Colonic mucosa (tissue), 4 donors: Measurements from ENCODE around the gene CHD1L. TPM values are rescaled to one million over a fixed set of nuclear protein-coding genes. Genes with fewer than 3 reads are reported as not detected.

Experiments
- DNase-seq: peaks from one replicate; pipeline ENCODE4 v3.0.0-alpha.2; 2020
- H3K27ac ChIP-seq: fragments of 200-600 bp; one replicate; pipeline ENCODE4 v1.8.0; 2021
- H3K27me3 ChIP-seq: fragments of 200-600 bp; one replicate; pipeline ENCODE4 v1.8.0; 2021
- H3K36me3 ChIP-seq: fragments of 200-600 bp; one replicate; pipeline ENCODE4 v1.8.0; 2021
- H3K4me1 ChIP-seq: fragments of 200-600 bp; one replicate; pipeline ENCODE4 v1.8.0; 2021; ENCODE audit warnings: mild to moderate bottlenecking
- H3K4me3 ChIP-seq: fragments of 200-600 bp; one replicate; pipeline ENCODE4 v1.8.0; 2021
- H3K9ac ChIP-seq, 2 donors: one replicate each; pipeline ENCODE4 v1.7.0; 2013; ENCODE audit warnings: control low read depth in 2 of 2, low read depth in 2 of 2, low read length in 2 of 2
- H3K9me3 ChIP-seq: fragments of 200-600 bp; one replicate; pipeline ENCODE4 v1.8.0; 2021
- intact Hi-C: fragments of 100-400 bp; cut with DNase I; formaldehyde crosslinking; loops from one replicate; pipeline ENCODE4 v1.14.1; 2022
- total RNA-seq, 2 donors: library from RNA; stranded (reverse); fragmentation: NEBNext Ultra II Directional in 1 of 2; extraction: Animal tissue kit (Norgen Biotek cat#: 25700) in 1 of 2; gene quantifications; one replicate each; pipeline ENCODE4 v1.2.1, GENCODE V29; 2021
- TF ChIP-seq, protein P1 (sequence below): fragments of 200-600 bp; IDR thresholded peaks from one replicate; pipeline ENCODE4 v1.8.0; 2022; ENCODE audit warnings: antibody characterized with exemption, mild to moderate bottlenecking
- donor health status: healthy.
- donor health status: DM: no; HTN: no; CAD: no.
- donor health status: DM: no; HTN: no; CAD: no.

The CHD1L gene
- total RNA-seq, 2 donors from 2014 or later: 34.7 to 40.7 TPM

DNA sequence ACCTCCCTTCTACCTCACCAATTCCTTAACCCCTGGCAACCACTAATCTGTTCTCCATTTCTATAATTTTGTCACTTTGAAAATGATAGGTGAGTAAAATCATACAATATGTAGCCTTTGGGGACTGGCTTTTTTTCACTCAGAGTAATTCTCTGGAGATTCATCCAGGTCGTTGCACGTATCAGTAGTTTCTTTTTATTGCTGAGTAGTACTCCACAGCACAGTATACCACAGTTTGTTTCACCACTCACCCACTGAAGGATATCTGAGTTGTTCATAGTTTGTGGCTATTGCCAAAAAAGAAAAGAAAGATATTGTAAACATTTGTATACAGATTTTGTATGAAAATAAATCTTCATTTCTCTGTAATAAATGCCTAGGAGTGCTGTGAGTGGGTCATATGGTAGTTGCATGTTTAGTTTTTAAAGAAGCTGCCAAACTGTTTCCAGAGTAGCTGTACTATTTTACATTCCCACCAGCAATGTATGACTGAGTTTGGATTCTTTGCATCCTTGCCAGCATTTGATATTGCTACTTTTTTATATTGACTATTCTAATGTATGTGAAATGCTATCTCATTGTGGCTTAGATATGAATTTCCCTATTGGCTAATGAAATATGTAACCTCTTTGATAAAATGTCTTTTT, 3.7 kb downstream of the CHD1L start:
- Histone ChIP-seq H3K36me3 (no peaks in the 10 kb centered on the region), H3K4me1 (no peaks in the 10 kb centered on the region), H3K9ac (no peak overlapping the region), H3K9me3 (no peaks in the 10 kb centered on the region), H3K27me3 (no peaks in the 10 kb centered on the region), H3K4me3 (no peak overlapping the region), H3K27ac (no peak overlapping the region)
- intact Hi-C loops: loop anchor here (10.0 kb wide), 1 partner anchor 161 kb away; no protein-coding TSS in a partner anchor
- no peak for DNase-seq
- TF ChIP-seq, protein P1, sequence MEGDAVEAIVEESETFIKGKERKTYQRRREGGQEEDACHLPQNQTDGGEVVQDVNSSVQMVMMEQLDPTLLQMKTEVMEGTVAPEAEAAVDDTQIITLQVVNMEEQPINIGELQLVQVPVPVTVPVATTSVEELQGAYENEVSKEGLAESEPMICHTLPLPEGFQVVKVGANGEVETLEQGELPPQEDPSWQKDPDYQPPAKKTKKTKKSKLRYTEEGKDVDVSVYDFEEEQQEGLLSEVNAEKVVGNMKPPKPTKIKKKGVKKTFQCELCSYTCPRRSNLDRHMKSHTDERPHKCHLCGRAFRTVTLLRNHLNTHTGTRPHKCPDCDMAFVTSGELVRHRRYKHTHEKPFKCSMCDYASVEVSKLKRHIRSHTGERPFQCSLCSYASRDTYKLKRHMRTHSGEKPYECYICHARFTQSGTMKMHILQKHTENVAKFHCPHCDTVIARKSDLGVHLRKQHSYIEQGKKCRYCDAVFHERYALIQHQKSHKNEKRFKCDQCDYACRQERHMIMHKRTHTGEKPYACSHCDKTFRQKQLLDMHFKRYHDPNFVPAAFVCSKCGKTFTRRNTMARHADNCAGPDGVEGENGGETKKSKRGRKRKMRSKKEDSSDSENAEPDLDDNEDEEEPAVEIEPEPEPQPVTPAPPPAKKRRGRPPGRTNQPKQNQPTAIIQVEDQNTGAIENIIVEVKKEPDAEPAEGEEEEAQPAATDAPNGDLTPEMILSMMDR: no peak

DNA sequence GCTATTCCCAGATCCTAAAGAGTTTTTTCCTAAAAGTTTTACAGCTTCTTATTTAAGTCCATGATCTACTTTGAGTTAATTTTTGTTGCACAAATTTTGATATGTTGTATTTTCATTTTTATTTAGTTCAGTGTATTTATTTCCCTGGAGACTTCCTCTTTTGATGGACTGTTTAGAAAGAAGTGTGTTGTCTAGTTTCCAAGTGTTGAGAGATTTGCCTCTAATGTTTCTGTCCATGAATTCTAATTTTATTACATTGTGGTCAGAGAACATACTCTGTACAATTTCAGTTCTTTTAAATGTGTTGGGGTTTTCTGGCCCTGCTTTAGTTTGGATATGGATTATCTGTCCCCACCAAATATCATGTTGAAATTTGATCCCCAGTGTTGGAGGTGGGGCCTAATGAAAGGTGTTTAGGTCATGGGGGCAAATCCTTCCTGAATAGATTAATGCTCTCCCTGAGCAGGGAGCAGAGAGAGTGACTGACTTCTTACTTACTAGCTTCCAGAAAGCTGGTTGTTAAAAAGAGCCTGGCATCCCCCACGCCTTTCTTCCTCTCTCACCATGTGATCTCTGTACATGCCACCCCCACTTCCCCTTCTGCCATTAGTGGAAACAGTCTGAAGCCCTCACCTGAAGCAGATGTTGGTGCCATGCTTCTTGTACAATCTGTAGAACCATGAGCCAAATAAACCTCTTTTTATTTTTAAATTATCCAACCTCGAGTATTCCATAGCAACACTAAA, 4.6 kb downstream of the CHD1L start:
- TF ChIP-seq, protein P1: no peak
- no peak overlapping the region for H3K9ac ChIP-seq
- DNase-seq: no peak
- intact Hi-C loops: loop anchor here (10.0 kb wide), 1 partner anchor 162 kb away; no protein-coding TSS in a partner anchor
- no peak overlapping the region for H3K27ac ChIP-seq
- no peak overlapping the region for H3K4me3 ChIP-seq
- no peaks in the 10 kb centered on the region for H3K4me1 ChIP-seq
- H3K27me3 ChIP-seq: no peaks in the 10 kb centered on the region
- no peaks in the 10 kb centered on the region for H3K9me3 ChIP-seq
- H3K36me3 ChIP-seq: no peaks in the 10 kb centered on the region

DNA sequence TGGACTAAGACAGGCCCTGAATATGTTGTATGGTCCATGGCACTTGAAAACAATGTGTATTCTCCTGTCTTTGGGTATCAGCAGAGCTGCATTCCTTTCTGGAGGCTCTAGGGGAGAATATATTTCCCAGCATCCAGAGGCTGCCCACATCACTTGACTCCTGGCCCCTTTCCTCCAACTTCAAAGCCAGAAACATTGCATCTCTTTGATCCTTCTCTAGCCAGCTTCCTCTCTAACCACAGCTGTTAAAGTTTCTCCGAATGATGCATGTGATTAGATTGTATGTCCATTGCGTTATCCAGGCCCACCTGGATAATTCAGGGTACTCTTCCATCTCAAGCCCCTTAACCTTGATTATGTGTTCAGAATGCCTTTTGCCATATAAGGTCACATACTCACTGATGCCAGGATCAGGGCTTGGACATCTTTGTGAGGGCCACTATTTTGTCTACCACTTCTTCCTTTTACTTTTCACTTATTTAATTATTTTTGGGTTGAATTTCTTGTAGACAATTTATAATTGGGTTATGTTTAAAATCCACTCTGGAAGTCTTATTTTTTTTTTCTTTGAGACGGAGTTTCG, 5.3 kb downstream of the CHD1L start:
- no peaks in the 10 kb centered on the region for H3K4me1 ChIP-seq

DNA sequence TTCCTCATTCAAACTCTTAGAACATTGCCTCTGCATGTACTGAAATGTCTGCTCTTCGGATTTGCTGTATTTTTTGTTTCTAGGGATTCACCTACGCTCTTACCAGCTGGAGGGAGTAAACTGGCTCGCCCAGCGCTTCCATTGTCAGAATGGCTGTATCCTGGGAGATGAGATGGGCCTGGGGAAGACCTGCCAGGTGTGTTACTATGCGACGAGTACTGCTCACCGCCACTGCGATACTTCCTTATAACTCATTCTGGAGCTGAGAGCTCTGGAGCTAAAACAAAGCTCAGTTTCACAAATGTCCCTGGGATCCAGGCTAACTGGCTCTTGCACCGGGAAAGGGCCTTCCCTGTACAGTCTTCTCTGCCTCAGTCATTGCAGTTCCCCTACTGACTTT, 10.1 kb downstream of the CHD1L start:
- no peak overlapping the region for H3K9ac ChIP-seq
- H3K4me1 ChIP-seq: no peaks in the 10 kb centered on the region
- no peaks in the 10 kb centered on the region for H3K9me3 ChIP-seq
- DNase-seq: no peak
- TF ChIP-seq, protein P1: no peak
- intact Hi-C loops: no loop called here
- H3K27ac ChIP-seq: no peak overlapping the region
- no peaks in the 10 kb centered on the region for H3K36me3 ChIP-seq
- H3K27me3 ChIP-seq: no peaks in the 10 kb centered on the region
- no peak overlapping the region for H3K4me3 ChIP-seq

More for the DNA sequence above, 5.3 kb downstream of the CHD1L start:
- H3K4me3 ChIP-seq: no peak overlapping the region
- no peak overlapping the region for H3K27ac ChIP-seq
- H3K9ac ChIP-seq: no peak overlapping the region
- intact Hi-C loops: loop anchor here (10.0 kb wide), 1 partner anchor 163 kb away; no protein-coding TSS in a partner anchor
- TF ChIP-seq, protein P1: no peak
- H3K36me3 ChIP-seq: no peaks in the 10 kb centered on the region
- no peak for DNase-seq
- H3K9me3 ChIP-seq: no peaks in the 10 kb centered on the region
- no peaks in the 10 kb centered on the region for H3K27me3 ChIP-seq

DNA sequence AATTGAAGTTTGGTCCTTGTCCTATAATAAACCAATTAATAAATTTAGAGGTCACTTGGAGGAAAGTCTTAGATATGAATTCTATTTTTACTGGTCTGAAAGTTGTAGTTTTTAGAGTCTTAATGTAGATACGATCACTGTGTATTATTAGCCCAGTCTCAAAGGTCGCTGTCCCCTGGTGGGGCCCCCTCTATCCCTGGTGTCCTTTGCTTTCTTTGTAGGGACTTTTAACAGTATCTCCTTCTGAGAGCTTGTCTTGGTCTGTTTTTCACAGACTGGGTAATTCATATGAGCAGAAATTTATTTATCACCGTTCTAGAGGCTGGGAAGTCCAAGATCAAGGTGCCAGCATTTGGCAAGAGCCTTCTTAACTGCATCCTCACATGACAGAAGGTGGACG, 18.5 kb downstream of the CHD1L start:
- DNase-seq: no peak
- no peaks in the 10 kb centered on the region for H3K9me3 ChIP-seq
- H3K27me3 ChIP-seq: no peaks in the 10 kb centered on the region
- intact Hi-C loops: no loop called here
- H3K36me3 ChIP-seq: no peaks in the 10 kb centered on the region
- H3K4me1 ChIP-seq: no peaks in the 10 kb centered on the region
- no peak overlapping the region for H3K9ac ChIP-seq
- no peak overlapping the region for H3K4me3 ChIP-seq
- no peak overlapping the region for H3K27ac ChIP-seq
- TF ChIP-seq, protein P1: no peak
